Activated naive CD4-positive, alpha-beta T cell treated with anti-CD3 and anti-CD28 coated beads for 36 hours (primary cell): ENCODE results near the gene RANBP10. TPM values are rescaled to one million over a fixed set of nuclear protein-coding genes. Genes with fewer than 3 reads are reported as not detected.

Source experiments
- CTCF ChIA-PET: fragments of 350-600 bp; sonication (Branson Sonifier 250); formaldehyde crosslinking; loops from one replicate; lab custom pipeline; 2021; ENCODE audit warnings: antibody characterized with exemption; lab: Charles Lee
- DNase-seq: peaks from one replicate; pipeline ENCODE4 v3.0.0-alpha.2; 2020
- H3K27ac Mint-ChIP-seq: one replicate; pipeline ENCODE4 v1.8.0; 2021; ENCODE audit warnings: mild to moderate bottlenecking, mixed read lengths
- H3K27me3 Mint-ChIP-seq: one replicate; pipeline ENCODE4 v1.8.0; 2021; ENCODE audit warnings: low read depth, mixed read lengths
- H3K36me3 Mint-ChIP-seq: one replicate; pipeline ENCODE4 v1.8.0; 2021; ENCODE audit warnings: low read depth, mixed read lengths
- H3K4me1 Mint-ChIP-seq: one replicate; pipeline ENCODE4 v1.8.0; 2021; ENCODE audit warnings: low read depth, mixed read lengths
- H3K4me3 Mint-ChIP-seq: one replicate; pipeline ENCODE4 v1.8.0; 2021; ENCODE audit warnings: mild to moderate bottlenecking, moderate library complexity, mixed read lengths
- H3K9me3 Mint-ChIP-seq: one replicate; pipeline ENCODE4 v1.8.0; 2021; ENCODE audit warnings: mixed read lengths
- intact Hi-C: fragments of 100-400 bp; cut with micrococcal nuclease; formaldehyde crosslinking; loops from one replicate; pipeline ENCODE4 v1.15.1; 2023
- total RNA-seq, 2 experiments: library from RNA; stranded (reverse); gene quantifications; one replicate each; pipeline ENCODE4 v1.2.3, GENCODE V29; 2021

RANBP10 gene
- total RNA-seq, 2 experiments from 2014 or later, result 12.4 to 16.1 TPM

DNA sequence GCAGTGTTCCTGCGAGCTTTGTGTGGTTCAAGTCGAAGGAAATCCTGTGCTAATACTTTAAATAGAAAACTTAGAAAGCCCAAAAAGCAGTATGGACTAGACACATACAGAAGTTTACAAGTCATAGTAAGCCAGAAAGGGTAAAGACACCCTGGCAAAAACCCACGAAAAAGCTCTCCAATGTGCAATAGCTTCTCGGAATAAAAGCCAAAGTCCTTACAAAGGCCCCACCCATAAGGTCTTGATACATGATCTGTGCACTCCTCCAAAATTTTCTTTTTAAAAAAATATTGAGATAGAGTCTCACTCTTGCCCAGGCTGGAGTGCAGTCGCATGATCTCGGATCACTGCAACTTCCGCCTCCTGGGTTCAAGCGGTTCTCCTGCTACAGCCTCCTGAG lies 129.4 kb downstream of the RANBP10 start:
- Mint-ChIP-seq H3K9me3 (no peaks in the 10 kb centered on the region), H3K27ac (no peak overlapping the region), H3K27me3 (no peaks in the 10 kb centered on the region), H3K4me3 (no peak overlapping the region), H3K4me1 (no peaks in the 10 kb centered on the region), H3K36me3 (no peaks in the 10 kb centered on the region)
- CTCF ChIA-PET, result interaction anchor here (0.6 to 2.6 kb wide), 2 partner anchors 10 to 400 kb away, joined by 3 to 7 read pairs; partner anchors contain the start of genes C16orf86 and ENKD1
- intact Hi-C loops, result no loop called here
- DNase-seq, result no peak

DNA sequence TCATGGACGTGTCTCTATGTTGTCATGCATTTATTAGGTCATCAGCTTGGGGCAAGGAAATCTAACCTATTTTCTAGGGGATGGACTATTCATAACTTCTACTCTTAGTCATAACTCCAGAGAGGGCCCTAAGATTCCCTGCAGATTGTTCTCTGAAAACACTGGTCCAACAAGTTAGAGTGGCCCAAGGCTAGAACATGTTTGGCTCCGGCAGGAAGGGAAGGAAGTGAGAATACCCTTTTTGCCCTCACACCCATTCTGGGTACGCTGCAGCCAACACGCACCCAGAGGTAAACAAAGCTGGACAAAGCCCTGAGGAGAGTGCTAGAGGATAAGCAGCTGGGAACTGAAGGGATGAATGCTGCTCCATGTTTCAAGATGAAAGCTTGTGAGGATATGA lies 129.8 kb downstream of the RANBP10 start:
- intact Hi-C loops, result no loop called here
- no peaks in the 10 kb centered on the region for H3K36me3 Mint-ChIP-seq
- H3K27ac Mint-ChIP-seq, result no peak overlapping the region

DNA sequence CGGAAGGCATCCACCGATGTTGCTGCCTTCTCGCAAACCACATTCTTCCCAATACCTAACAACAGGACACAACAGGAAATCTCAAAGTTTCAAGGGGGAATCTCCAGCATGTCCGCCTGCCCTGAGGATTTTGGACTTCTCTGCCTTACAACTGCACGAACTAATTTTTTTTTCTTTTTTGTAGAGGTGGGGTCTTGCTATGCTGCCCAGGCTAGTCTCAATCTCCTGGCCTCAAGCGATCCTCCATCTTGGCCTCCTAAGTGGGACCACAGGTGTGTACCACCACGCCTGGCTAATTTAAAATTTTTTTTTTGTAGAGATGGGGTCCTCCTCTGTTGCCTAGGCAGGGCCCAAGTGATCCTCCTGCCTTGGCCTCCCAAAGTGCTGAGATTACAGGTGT lies 130.4 kb downstream of the RANBP10 start:
- H3K36me3 Mint-ChIP-seq, result no peaks in the 10 kb centered on the region
- no peaks in the 10 kb centered on the region for H3K9me3 Mint-ChIP-seq
- intact Hi-C loops, result no loop called here
- no peaks in the 10 kb centered on the region for H3K27me3 Mint-ChIP-seq
- CTCF ChIA-PET, result interaction anchor here (0.9 to 2.6 kb wide), 2 partner anchors 9 to 129 kb away, joined by 3 to 7 read pairs; partner anchors contain the start of genes C16orf86 and ENKD1
- no peaks in the 10 kb centered on the region for H3K4me1 Mint-ChIP-seq
- no peak for DNase-seq
- no peak overlapping the region for H3K27ac Mint-ChIP-seq
- no peak overlapping the region for H3K4me3 Mint-ChIP-seq

More for the DNA sequence above, 129.8 kb downstream of the RANBP10 start:
- Mint-ChIP-seq H3K27me3 (no peaks in the 10 kb centered on the region), H3K4me3 (no peak overlapping the region), H3K4me1 (no peaks in the 10 kb centered on the region), H3K9me3 (no peaks in the 10 kb centered on the region)
- CTCF ChIA-PET, result interaction anchor here (0.6 to 2.6 kb wide), 2 partner anchors 10 to 399 kb away, joined by 3 to 7 read pairs; partner anchors contain the start of genes C16orf86 and ENKD1
- DNase-seq, result no peak

DNA sequence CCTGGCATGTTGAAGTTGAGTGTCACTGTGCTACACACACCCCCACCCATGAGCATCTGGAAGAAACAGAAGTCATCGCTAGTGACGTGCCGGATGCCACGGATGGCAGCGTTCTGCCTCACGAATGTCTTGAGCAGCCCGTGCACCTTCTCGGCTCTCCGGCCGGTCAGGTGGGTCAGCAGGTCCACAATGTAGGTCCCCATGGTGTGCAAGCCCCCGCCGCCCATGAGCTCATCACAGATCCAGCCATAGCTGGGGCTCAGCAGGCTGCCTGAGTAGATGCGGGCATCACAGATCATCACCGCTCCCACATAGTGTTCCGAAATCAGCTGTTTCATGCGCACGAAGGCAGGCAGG lies 130.8 kb downstream of the RANBP10 start:
- CTCF ChIA-PET, result interaction anchor here (0.9 to 2.6 kb wide), 2 partner anchors 9 to 129 kb away, joined by 3 to 7 read pairs; partner anchors contain the start of genes C16orf86 and ENKD1
- Mint-ChIP-seq H3K4me3 (no peak overlapping the region), H3K27me3 (no peaks in the 10 kb centered on the region), H3K9me3 (no peaks in the 10 kb centered on the region), H3K27ac (no peak overlapping the region), H3K4me1 (no peaks in the 10 kb centered on the region), H3K36me3 (no peaks in the 10 kb centered on the region)
- intact Hi-C loops, result no loop called here
- DNase-seq, result no peak

DNA sequence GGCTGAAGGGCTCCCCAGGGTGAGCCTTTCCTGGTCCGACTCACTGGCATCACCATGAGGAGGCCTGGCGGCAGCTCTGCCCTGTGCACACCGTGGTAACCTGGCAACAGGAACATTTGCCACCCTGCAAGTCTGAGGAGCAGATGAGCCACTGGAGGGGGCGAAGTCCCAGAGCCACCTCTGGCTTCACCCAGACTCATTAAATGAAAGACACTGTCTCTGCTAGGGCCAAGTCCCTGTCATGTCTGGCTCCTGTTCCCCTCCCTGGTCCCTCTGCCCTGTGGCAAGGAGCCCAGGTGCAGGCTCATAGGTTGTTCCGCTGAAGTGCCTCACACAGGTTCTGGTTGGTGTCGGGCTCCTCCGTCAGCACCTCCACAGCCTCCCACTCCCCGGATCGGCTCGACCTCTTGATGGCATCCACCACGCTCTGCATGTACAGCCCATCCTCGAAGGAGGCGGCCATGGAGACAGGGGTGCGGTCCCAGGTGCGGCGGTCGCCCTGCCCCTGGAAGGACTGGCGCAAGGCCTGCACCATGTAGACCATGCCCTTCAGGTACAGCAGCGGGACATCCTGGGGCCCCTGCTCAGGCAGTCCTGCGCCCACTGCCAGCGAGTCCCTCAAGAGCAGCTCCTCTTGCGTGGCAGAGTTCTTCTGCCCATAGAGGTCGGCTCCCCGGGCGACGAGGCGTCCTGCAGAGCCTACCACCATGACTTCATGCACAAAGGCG lies 131.3 kb downstream of the RANBP10 start:
- DNase-seq, result no peak
- intact Hi-C loops, result no loop called here
- no peaks in the 10 kb centered on the region for H3K4me1 Mint-ChIP-seq
- CTCF ChIA-PET, result interaction anchor here (0.8 to 2.6 kb wide), 5 partner anchors 8 to 181 kb away, joined by 3 to 7 read pairs (median 3); partner anchors contain the start of genes C16orf86 and ENKD1
- no peak overlapping the region for H3K27ac Mint-ChIP-seq
- H3K4me3 Mint-ChIP-seq, result no peak overlapping the region
- H3K9me3 Mint-ChIP-seq, result no peaks in the 10 kb centered on the region
- no peaks in the 10 kb centered on the region for H3K27me3 Mint-ChIP-seq
- no peaks in the 10 kb centered on the region for H3K36me3 Mint-ChIP-seq

DNA sequence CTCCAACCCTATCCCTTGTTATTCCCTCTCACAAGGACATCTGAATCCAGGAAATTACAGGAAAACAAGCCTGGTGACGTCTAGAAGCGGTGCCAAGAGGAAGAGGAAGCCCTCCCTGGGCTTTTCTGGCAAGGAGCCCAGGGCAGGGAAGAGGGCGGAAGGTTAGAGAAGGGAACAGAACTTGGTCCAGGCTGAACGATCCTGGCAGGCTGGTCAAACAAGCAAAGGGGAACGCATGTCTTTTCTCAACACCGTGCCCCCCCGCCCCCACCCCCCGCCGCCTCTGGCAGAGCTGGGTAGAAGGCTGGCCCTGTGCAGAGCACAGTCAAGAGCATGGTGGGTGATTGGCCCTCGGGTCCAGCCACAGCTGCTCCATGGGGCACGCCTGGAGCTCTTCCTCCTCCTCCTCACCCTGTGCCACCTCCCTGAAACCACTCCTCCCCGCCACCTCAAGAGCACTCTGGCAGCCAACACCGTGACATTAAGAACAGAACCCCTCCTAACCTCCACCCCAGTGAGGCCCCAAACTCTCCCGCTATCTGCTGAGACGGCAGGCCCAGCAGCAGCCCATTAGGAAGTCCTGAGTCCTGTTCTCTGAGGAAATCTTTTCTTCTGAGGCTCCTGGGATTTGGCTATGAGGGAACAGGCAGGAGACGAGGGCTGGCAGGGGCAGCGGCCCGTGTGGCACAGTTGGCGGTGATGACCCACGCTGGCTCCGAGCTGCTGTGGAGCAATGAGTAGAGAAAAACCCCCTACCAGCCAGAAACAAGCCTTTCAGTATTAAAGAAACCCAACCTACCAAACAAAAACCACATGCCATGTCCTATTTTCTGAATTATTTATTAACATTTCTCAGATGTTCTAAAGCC lies 132.4 kb downstream of the RANBP10 start:
- CTCF ChIA-PET, result interaction anchor here (0.8 to 1.5 kb wide), 5 partner anchors 10 to 180 kb away, joined by 3 to 5 read pairs (median 3); no protein-coding TSS in a partner anchor
- DNase-seq, result no peak
- intact Hi-C loops, result loop anchor here (2.0 kb wide), 1 partner anchor 245 kb away; no protein-coding TSS in a partner anchor
- Mint-ChIP-seq H3K27me3 (no peaks in the 10 kb centered on the region), H3K27ac (no peak overlapping the region), H3K36me3 (no peaks in the 10 kb centered on the region), H3K4me1 (no peaks in the 10 kb centered on the region), H3K4me3 (no peak overlapping the region), H3K9me3 (no peaks in the 10 kb centered on the region)

Other genes starting within 250 kb of the RANBP10 start
- gene CTCF, start 244.0 kb downstream of the RANBP10 start, total RNA-seq, result 10 to 100 TPM; 51.2 to 52.3 TPM
- 100 to 1,000 TPM; 123 to 130 TPM for gene CARMIL2, start 161.4 kb downstream of the RANBP10 start, total RNA-seq
- 10 to 100 TPM; 49.2 to 54.9 TPM for gene ACD, start 146.3 kb downstream of the RANBP10 start, total RNA-seq
- gene PARD6A, start 145.6 kb downstream of the RANBP10 start, total RNA-seq, result 1 to 10 TPM; 7.3 to 8.4 TPM
- gene ENKD1, start 139.8 kb downstream of the RANBP10 start, total RNA-seq, result 1 to 10 TPM; 6.7 to 7.3 TPM
- gene C16orf86, start 139.7 kb downstream of the RANBP10 start, total RNA-seq, result 1 to 10 TPM; 3.2 to 3.6 TPM
- 1 to 10 TPM; 7.3 to 8.2 TPM for gene GFOD2, start 87.2 kb downstream of the RANBP10 start, total RNA-seq
- under 1 TPM; 0.35 to 0.50 TPM for gene TSNAXIP1, start 329 bp upstream of the RANBP10 start, total RNA-seq
- 10 to 100 TPM; 19.9 to 20.6 TPM for gene THAP11, start 35.8 kb upstream of the RANBP10 start, total RNA-seq
- 100 to 1,000 TPM; 165 to 171 TPM for gene NUTF2, start 40.4 kb upstream of the RANBP10 start, total RNA-seq
- gene CENPT, start 41.1 kb upstream of the RANBP10 start, total RNA-seq, result 10 to 100 TPM; 43.7 to 45.8 TPM
- 10 to 100 TPM; 72.2 to 78.7 TPM for gene EDC4, start 66.5 kb upstream of the RANBP10 start, total RNA-seq
- not detected for gene NRN1L, start 78.3 kb upstream of the RANBP10 start, total RNA-seq
- gene PSKH1, start 86.7 kb upstream of the RANBP10 start, total RNA-seq, result 1 to 10 TPM; 7.1 to 8.0 TPM
- 1 to 10 TPM; 1.5 to 1.8 TPM for gene CTRL, start 125.3 kb upstream of the RANBP10 start, total RNA-seq
- gene PSMB10, start 130.3 kb upstream of the RANBP10 start, total RNA-seq, result 100 to 1,000 TPM; 138 to 147 TPM
- 10 to 100 TPM in 1 of 2 experiments, 1 to 10 TPM in 1; 9.1 to 10.0 TPM for gene LCAT, start 137.6 kb upstream of the RANBP10 start, total RNA-seq
- gene SLC12A4, start 162.1 kb upstream of the RANBP10 start, total RNA-seq, result 10 to 100 TPM; 24.3 to 28.9 TPM
- gene DPEP3, start 173.9 kb upstream of the RANBP10 start, total RNA-seq, result under 1 TPM in 1 of 2 experiments, not detected in 1; 0.19 TPM
- 1 to 10 TPM; 3.1 to 3.8 TPM for gene DPEP2, start 192.9 kb upstream of the RANBP10 start, total RNA-seq
- gene DPEP2NB, start 209.4 kb upstream of the RANBP10 start, total RNA-seq, result not detected
- gene DDX28, start 216.7 kb upstream of the RANBP10 start, total RNA-seq, result 1 to 10 TPM; 9.4 to 9.7 TPM
- gene DUS2, start 216.7 kb upstream of the RANBP10 start, total RNA-seq, result 10 to 100 TPM; 22.9 to 25.2 TPM